Keratinocyte (primary cell): Measurements from ENCODE around the gene NRG3.

Experiments used
- EZH2 ChIP-seq: IDR thresholded peaks from one replicate; pipeline ENCODE4 v1.6.1; 2012; ENCODE audit warnings: inconsistent platforms, mild to moderate bottlenecking, low read length, moderate library complexity
- TF ChIP-seq, protein P1 (sequence below), 3 experiments: IDR thresholded peaks in 1 of 3; conservative IDR thresholded peaks in 1 of 3; optimal IDR thresholded peaks in 1 of 3; 2 replicates in 2 of 3; 3 replicates in 1 of 3; pipeline versions ENCODE3 to v1.5.1; 2011; ENCODE audit warnings: low read length in 3 of 3, mild to moderate bottlenecking in 3 of 3, moderate library complexity in 2 of 3, control low read depth in 1 of 3, inconsistent platforms in 1 of 3; ENCODE audit not compliant: insufficient read depth in 2 of 3; ENCODE audit errors: extremely low read depth in 1 of 3

DNA sequence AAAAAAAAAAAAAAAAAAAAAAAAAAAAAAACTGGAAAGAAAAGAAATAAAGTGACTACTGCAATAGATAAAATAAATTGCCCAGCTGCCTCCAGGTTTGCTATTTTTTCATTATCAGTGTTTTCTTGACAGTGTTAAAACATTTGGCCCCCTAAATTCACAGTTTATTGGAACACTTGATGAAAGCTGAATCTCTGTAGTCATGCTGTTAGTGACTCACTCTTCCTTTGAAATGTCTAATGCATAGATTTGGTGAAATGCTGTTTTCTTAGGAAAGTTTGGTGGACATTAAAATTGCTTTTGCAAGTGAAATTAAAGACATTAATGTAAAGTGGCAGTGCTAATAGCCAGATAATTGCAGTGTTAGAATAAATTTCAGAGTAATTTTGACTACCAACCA lies 785.2 kb downstream of the NRG3 start:
- TF ChIP-seq EZH2, result no peak
- TF ChIP-seq, protein P1, sequence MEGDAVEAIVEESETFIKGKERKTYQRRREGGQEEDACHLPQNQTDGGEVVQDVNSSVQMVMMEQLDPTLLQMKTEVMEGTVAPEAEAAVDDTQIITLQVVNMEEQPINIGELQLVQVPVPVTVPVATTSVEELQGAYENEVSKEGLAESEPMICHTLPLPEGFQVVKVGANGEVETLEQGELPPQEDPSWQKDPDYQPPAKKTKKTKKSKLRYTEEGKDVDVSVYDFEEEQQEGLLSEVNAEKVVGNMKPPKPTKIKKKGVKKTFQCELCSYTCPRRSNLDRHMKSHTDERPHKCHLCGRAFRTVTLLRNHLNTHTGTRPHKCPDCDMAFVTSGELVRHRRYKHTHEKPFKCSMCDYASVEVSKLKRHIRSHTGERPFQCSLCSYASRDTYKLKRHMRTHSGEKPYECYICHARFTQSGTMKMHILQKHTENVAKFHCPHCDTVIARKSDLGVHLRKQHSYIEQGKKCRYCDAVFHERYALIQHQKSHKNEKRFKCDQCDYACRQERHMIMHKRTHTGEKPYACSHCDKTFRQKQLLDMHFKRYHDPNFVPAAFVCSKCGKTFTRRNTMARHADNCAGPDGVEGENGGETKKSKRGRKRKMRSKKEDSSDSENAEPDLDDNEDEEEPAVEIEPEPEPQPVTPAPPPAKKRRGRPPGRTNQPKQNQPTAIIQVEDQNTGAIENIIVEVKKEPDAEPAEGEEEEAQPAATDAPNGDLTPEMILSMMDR (optimal IDR thresholded peaks at IDR 0.05 in 1 of 3, IDR thresholded peaks at IDR 0.05 in 1 of 3, conservative IDR thresholded peaks at IDR 0.05 in 1 of 3; ENCODE audit: extremely low read depth in 1 of 3, insufficient read depth in 2 of 3, low read length in 3 of 3), result no peak
